Measurements from ENCODE around the gene OR6C1. TPM values are rescaled to one million over a fixed set of nuclear protein-coding genes. Genes with fewer than 3 reads are reported as not detected.
"Not testable (repeated sequence)": the region's sequence is repeated elsewhere in the genome, so short reads cannot be mapped to it uniquely, and the experiment has no call there.

OR6C1 gene
- total RNA-seq, 2 donors from 2014 or later, result not detected

DNA sequence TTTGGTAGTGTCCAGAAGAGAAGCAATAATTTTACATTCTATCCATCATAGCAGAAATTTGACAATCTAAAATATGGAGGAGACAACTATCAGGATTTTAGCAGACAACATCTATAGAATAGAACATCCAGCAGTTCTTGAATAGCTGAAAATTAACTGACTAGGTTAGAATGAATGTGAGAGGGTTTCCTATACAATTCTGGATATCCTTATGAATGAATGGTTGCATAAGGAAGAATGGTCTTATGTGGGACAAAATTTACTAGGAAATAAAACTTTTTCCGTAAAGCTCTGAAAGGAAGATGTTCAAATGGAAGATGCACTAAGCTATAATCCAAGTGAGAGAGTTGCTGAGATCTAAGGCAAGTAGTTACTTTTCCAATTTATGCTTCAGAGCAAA is 16.3 kb downstream of the OR6C1 start, which contains the start of gene OR6C3:
OR6C3 (plus strand) TSS at position 301 of the 400 bp plus-strand sequence. CDS start 955 bp downstream, outside the sequence.
- Histone ChIP-seq H3K27me3 (replicated peaks; ENCODE audit: insufficient read depth) (no peaks in the 10 kb centered on the region), H3K4me3 (no peak within 1 kb of the TSS), H3K36me3 (no peaks in the 10 kb centered on the region), H3K4me1 (ENCODE audit: control insufficient read depth in 1 of 2, low read depth in 2 of 2) (no peaks in the 10 kb centered on the region), H3K27ac (no peak within 1 kb of the TSS), H3K9me3 (no peaks in the 10 kb centered on the region)
- no peak for ATAC-seq (ENCODE audit: insufficient number of reproducible peaks, low FRiP score, low read depth)
- TF ChIP-seq, protein P1, sequence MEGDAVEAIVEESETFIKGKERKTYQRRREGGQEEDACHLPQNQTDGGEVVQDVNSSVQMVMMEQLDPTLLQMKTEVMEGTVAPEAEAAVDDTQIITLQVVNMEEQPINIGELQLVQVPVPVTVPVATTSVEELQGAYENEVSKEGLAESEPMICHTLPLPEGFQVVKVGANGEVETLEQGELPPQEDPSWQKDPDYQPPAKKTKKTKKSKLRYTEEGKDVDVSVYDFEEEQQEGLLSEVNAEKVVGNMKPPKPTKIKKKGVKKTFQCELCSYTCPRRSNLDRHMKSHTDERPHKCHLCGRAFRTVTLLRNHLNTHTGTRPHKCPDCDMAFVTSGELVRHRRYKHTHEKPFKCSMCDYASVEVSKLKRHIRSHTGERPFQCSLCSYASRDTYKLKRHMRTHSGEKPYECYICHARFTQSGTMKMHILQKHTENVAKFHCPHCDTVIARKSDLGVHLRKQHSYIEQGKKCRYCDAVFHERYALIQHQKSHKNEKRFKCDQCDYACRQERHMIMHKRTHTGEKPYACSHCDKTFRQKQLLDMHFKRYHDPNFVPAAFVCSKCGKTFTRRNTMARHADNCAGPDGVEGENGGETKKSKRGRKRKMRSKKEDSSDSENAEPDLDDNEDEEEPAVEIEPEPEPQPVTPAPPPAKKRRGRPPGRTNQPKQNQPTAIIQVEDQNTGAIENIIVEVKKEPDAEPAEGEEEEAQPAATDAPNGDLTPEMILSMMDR (IDR thresholded peaks at IDR 0.05), result no peak
- DNase-seq (ENCODE audit: low spot score), result no peak

DNA sequence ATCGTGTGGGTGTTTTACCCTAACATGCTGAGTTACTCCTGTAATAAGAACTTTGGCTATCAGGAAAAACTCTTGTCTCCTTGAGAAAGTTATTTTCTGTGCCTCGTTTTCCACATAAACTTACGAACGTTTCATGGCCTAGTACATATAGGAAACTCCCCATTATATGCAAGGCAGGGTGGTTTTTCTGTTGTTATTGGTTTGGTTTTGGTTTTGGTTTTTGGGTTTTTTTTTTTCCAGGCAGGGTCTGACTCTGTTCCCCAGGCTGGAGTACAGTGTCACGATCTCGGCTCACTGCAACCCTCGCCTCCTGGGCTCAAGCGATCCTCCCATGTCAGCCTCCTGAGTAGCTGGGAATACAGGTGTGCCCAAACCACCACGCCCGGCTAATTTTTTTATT is 21.9 kb downstream of the OR6C1 start:
- Histone ChIP-seq H3K27me3 (replicated peaks; ENCODE audit: insufficient read depth) (no peaks in the 10 kb centered on the region), H3K27ac (no peak overlapping the region), H3K4me3 (no peak overlapping the region), H3K4me1 (ENCODE audit: control insufficient read depth in 1 of 2, low read depth in 2 of 2) (no peaks in the 10 kb centered on the region), H3K9me3 (no peaks in the 10 kb centered on the region), H3K36me3 (no peaks in the 10 kb centered on the region)
- no peak for ATAC-seq (ENCODE audit: insufficient number of reproducible peaks, low FRiP score, low read depth)
- no peak for DNase-seq (ENCODE audit: low spot score)
- TF ChIP-seq, protein P1 (IDR thresholded peaks at IDR 0.05), result no peak

DNA sequence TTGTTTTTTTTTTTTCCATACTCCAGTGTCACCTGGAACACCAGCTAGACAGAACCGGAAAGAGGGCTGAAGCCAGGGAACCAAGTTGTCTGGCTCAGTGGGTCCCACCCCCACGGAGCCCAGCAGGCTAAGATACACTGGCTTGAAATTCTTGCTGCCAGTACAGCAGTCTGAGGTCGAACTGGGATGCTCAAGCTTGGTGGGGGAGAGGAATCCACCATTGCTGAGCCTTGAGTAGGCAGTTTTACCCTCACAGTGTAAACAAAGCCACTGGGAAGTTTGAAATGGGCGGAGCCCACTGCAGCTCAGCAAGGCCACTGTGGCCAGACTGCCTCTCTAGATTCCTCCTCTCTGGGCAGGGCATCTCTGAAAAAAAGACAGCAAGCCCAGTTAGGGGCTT is 41.2 kb downstream of the OR6C1 start:
- H3K27ac ChIP-seq; H3K4me1 ChIP-seq (ENCODE audit: control insufficient read depth in 1 of 2, low read depth in 2 of 2); H3K36me3 ChIP-seq; ATAC-seq (ENCODE audit: insufficient number of reproducible peaks, low FRiP score, low read depth); H3K9me3 ChIP-seq; H3K27me3 ChIP-seq (replicated peaks; ENCODE audit: insufficient read depth); DNase-seq (ENCODE audit: low spot score); H3K4me3 ChIP-seq: not testable (repeated sequence)

DNA sequence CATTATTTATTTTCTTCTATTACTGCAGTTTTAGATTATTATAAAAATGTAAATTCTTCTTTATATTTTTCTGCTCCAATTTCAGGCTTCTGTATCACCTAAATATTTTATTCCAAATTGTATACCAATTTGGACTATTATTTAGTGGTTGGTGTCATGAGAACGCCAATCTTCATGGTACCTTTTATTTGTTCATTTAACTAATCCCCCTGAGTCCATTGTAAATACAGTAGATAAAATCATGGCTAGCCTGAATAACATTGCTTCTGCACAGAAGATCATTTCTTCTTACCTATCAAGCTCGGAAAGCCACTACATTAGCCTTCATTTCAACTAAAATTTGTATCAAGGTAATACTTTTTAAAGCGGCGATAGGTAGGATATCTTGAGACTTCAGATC is 48.5 kb downstream of the OR6C1 start, which contains the start of gene OR6C75:
OR6C75 (plus strand) TSS at position 301 of the 400 bp plus-strand sequence. CDS start 2,136 bp downstream, outside the sequence.
- TF ChIP-seq, protein P1 (IDR thresholded peaks at IDR 0.05), result no peak
- ATAC-seq (ENCODE audit: insufficient number of reproducible peaks, low FRiP score, low read depth), result no peak

DNA sequence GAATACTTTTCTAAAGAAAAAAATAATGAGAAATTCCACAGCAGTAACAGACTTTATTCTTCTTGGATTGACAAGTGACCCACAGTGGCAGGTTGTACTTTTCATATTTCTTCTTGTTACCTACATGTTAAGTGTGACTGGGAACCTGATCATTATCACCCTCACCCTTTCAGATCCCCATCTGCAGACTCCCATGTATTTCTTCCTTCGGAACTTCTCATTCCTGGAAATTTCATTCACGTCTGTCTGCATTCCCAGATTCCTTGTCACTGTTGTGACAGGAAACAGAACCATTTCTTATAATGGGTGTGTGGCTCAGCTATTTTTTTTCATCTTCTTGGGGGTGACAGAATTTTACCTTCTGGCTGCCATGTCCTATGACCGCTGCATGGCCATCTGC is 50.9 kb downstream of the OR6C1 start:
- Histone ChIP-seq H3K4me1 (ENCODE audit: control insufficient read depth in 1 of 2, low read depth in 2 of 2) (no peaks in the 10 kb centered on the region), H3K27me3 (replicated peaks; ENCODE audit: insufficient read depth) (no peaks in the 10 kb centered on the region), H3K36me3 (no peaks in the 10 kb centered on the region), H3K9me3 (no peaks in the 10 kb centered on the region), H3K4me3 (no peak overlapping the region), H3K27ac (no peak overlapping the region)
- ATAC-seq (ENCODE audit: insufficient number of reproducible peaks, low FRiP score, low read depth) (no peak), DNase-seq (ENCODE audit: low spot score) (no peak)
- TF ChIP-seq, protein P1 (IDR thresholded peaks at IDR 0.05), result no peak

More for the DNA sequence above, 48.5 kb downstream of the OR6C1 start, which contains the start of gene OR6C75:
- Histone ChIP-seq H3K27ac (no peak within 1 kb of the TSS), H3K27me3 (replicated peaks; ENCODE audit: insufficient read depth) (no peaks in the 10 kb centered on the region), H3K4me1 (ENCODE audit: control insufficient read depth in 1 of 2, low read depth in 2 of 2) (no peaks in the 10 kb centered on the region), H3K36me3 (no peaks in the 10 kb centered on the region), H3K9me3 (no peaks in the 10 kb centered on the region), H3K4me3 (no peak within 1 kb of the TSS)
- DNase-seq (ENCODE audit: low spot score), result no peak

Other genes with a start within 250 kb of the OR6C1 start
- gene OR9K2, start 187.9 kb upstream of the OR6C1 start, total RNA-seq, result not detected
- gene OR10A7, start 93.3 kb upstream of the OR6C1 start, total RNA-seq, result not detected
- gene OR6C74, start 69.7 kb upstream of the OR6C1 start, total RNA-seq, result not detected
- not detected for gene OR6C6, start 17.8 kb upstream of the OR6C1 start, total RNA-seq
- gene OR6C3, start 16.4 kb downstream of the OR6C1 start, total RNA-seq, result not detected
- not detected for gene OR6C75, start 48.6 kb downstream of the OR6C1 start, total RNA-seq
- not detected for gene OR6C65, start 86.2 kb downstream of the OR6C1 start, total RNA-seq
- gene OR6C76, start 111.9 kb downstream of the OR6C1 start, total RNA-seq, result not detected
- gene OR6C2, start 129.7 kb downstream of the OR6C1 start, total RNA-seq, result not detected
- not detected for gene OR6C70, start 155.8 kb downstream of the OR6C1 start, total RNA-seq
- gene OR6C68, start 178.0 kb downstream of the OR6C1 start, total RNA-seq, result not detected
- not detected for gene OR6C4, start 235.3 kb downstream of the OR6C1 start, total RNA-seq